Mesothelial cell of epicardium (in vitro differentiated cells): ENCODE measurements around the gene TNIP1. TPM values are rescaled to one million over a fixed set of nuclear protein-coding genes. Genes with fewer than 3 reads are reported as not detected.

Experiments
- DNase-seq, 2 experiments: peaks; one replicate each; pipeline ENCODE4 v3.0.0; 2021; ENCODE audit warnings: low spot score in 2 of 2; ENCODE audit not compliant: unreplicated experiment in 2 of 2
- H3K27ac Mint-ChIP-seq: 2 replicates; pipeline ENCODE4 v1.8.0; 2021; ENCODE audit warnings: mixed read lengths
- H3K27me3 Mint-ChIP-seq: 2 replicates; pipeline ENCODE4 v1.8.0; 2021; ENCODE audit warnings: low read depth, mixed read lengths
- H3K36me3 Mint-ChIP-seq: 2 replicates; pipeline ENCODE4 v1.8.0; 2021; ENCODE audit warnings: mixed read lengths
- H3K4me1 Mint-ChIP-seq: 2 replicates; pipeline ENCODE4 v1.8.0; 2021; ENCODE audit warnings: mixed read lengths
- H3K4me3 Mint-ChIP-seq: 2 replicates; pipeline ENCODE4 v1.8.0; 2021; ENCODE audit warnings: mild to moderate bottlenecking, moderate library complexity, mixed read lengths
- H3K9me3 Mint-ChIP-seq: 2 replicates; pipeline ENCODE4 v1.8.0; 2021; ENCODE audit warnings: mixed read lengths
- total RNA-seq: library from RNA; stranded (reverse); gene quantifications from 3 replicates; pipeline ENCODE4 v1.2.1, GENCODE V29; 2021
- TF ChIP-seq, protein P1 (sequence below): fragments of 200-600 bp; sonication (generic); IDR thresholded peaks from one replicate; pipeline ENCODE4 v1.5.0; 2021; ENCODE audit warnings: antibody characterized with exemption; ENCODE audit not compliant: unreplicated experiment

Gene TNIP1
- total RNA-seq, 1 donor from 2014 or later: 81.8 TPM

GRCh38 chr5:151041577-151042268 is 39.1 kb downstream of the TNIP1 start:
- Mint-ChIP-seq H3K36me3 (peaks cover 37% of the 10 kb centered on the region), H3K27ac (no peak overlapping the region), H3K4me1 (no peaks in the 10 kb centered on the region), H3K4me3 (no peak overlapping the region), H3K9me3 (no peaks in the 10 kb centered on the region), H3K27me3 (no peaks in the 10 kb centered on the region)
- DNase-seq: no peak
- TF ChIP-seq, protein P1, sequence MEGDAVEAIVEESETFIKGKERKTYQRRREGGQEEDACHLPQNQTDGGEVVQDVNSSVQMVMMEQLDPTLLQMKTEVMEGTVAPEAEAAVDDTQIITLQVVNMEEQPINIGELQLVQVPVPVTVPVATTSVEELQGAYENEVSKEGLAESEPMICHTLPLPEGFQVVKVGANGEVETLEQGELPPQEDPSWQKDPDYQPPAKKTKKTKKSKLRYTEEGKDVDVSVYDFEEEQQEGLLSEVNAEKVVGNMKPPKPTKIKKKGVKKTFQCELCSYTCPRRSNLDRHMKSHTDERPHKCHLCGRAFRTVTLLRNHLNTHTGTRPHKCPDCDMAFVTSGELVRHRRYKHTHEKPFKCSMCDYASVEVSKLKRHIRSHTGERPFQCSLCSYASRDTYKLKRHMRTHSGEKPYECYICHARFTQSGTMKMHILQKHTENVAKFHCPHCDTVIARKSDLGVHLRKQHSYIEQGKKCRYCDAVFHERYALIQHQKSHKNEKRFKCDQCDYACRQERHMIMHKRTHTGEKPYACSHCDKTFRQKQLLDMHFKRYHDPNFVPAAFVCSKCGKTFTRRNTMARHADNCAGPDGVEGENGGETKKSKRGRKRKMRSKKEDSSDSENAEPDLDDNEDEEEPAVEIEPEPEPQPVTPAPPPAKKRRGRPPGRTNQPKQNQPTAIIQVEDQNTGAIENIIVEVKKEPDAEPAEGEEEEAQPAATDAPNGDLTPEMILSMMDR: no peak

DNA sequence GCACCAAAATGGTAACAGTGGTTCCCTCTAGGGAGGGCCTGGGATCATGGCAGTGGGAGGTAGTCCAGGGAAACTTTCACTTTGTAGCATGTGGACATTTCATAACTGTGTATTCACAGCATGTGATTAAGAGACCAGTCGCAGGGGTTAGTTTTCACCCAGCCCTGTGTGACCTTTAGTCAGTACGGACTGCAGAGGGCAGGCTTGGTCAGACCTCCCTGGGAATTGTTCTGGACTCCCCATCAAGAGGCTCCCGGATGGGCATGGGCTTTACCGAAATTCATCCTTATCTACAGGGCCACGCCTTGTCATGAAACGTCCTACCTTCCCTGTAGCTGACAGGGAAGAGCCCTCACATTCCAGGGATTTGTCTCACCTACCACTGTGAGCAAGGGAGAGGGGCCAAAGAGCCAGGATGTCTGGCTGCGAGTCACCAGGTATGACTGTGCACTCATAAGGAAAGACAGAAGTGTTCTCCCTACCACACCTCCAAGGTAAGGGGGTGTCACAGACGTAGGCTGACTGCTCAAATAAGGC is 40.6 kb downstream of the TNIP1 start:
- Mint-ChIP-seq H3K36me3 (peaks cover 35% of the 10 kb centered on the region), H3K4me3 (no peak overlapping the region), H3K9me3 (no peaks in the 10 kb centered on the region), H3K27ac (no peak overlapping the region), H3K27me3 (no peaks in the 10 kb centered on the region), H3K4me1 (no peaks in the 10 kb centered on the region)
- TF ChIP-seq, protein P1: no peak
- no peak for DNase-seq

- no peak for DNase-seq
Observed at GRCh38 chr5:151039665-151040064, 41.2 kb downstream of the TNIP1 start.

DNA sequence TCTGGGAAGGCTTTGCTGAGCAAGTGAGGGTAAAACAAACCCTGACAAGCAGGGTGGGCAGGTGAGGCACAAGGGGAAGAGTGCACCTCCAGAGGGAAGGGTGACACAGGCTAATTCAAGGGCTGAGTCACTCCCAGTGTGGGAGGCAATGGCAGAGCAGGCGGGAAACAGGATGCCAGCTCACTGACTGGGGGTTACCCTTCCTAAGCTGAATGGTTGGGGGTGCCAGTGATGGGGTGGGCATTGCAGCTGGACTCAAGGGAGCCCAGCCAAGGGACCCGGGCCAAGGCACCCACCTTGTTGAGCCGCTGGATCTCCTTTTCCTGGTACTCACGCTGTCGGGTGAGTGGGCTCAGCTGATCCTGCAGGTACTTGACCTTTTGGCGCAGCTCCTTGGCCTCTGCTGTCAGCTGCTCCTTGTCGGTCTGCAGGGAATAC is 42.0 kb downstream of the TNIP1 start:
- no peak for DNase-seq
- Mint-ChIP-seq H3K27me3 (no peaks in the 10 kb centered on the region), H3K36me3 (peaks cover 38% of the 10 kb centered on the region), H3K27ac (no peak overlapping the region), H3K9me3 (no peaks in the 10 kb centered on the region), H3K4me1 (no peaks in the 10 kb centered on the region), H3K4me3 (no peak overlapping the region)
- TF ChIP-seq, protein P1: no peak

More at GRCh38 chr5:151039665-151040064, 41.2 kb downstream of the TNIP1 start:
- peaks cover 33% of the 10 kb centered on the region for H3K36me3 Mint-ChIP-seq
- H3K4me3 Mint-ChIP-seq: no peak overlapping the region
- no peaks in the 10 kb centered on the region for H3K9me3 Mint-ChIP-seq
- no peaks in the 10 kb centered on the region for H3K27me3 Mint-ChIP-seq
- no peaks in the 10 kb centered on the region for H3K4me1 Mint-ChIP-seq
- no peak overlapping the region for H3K27ac Mint-ChIP-seq
- TF ChIP-seq, protein P1: no peak

GRCh38 chr5:151038412-151038745 is 42.5 kb downstream of the TNIP1 start:
- H3K36me3 Mint-ChIP-seq: peaks cover 41% of the 10 kb centered on the region
- no peak overlapping the region for H3K4me3 Mint-ChIP-seq
- no peaks in the 10 kb centered on the region for H3K27me3 Mint-ChIP-seq
- no peak for DNase-seq
- TF ChIP-seq, protein P1: no peak
- no peaks in the 10 kb centered on the region for H3K9me3 Mint-ChIP-seq
- H3K4me1 Mint-ChIP-seq: no peaks in the 10 kb centered on the region
- no peak overlapping the region for H3K27ac Mint-ChIP-seq
